Thoracic aorta (tissue), 2 donors: Measurements from ENCODE around the gene CCNJ. TPM values are rescaled to one million over a fixed set of nuclear protein-coding genes. Genes with fewer than 3 reads are reported as not detected.

Experiments used
- ATAC-seq: fragments of 150-250 bp; one replicate; pipeline ENCODE4 v1.8.0; 2017; ENCODE audit warnings: low read depth; ENCODE audit not compliant: insufficient number of reproducible peaks, low FRiP score
- DNase-seq: peaks from one replicate; pipeline ENCODE4 v3.0.0-alpha.2; 2020; ENCODE audit warnings: low spot score
- H3K27ac ChIP-seq, 2 donors: fragments of 200-600 bp; sonication (generic); 1 replicate in 1 of 2; 2 replicates in 1 of 2; pipeline ENCODE4 v1.5.1; 2016; ENCODE audit warnings: mild to moderate bottlenecking in 2 of 2, moderate library complexity in 2 of 2
- H3K27me3 ChIP-seq: fragments of 200-600 bp; sonication (generic); replicated peaks from 2 replicates; pipeline ENCODE4 v1.6.0; 2016; ENCODE audit warnings: mild to moderate bottlenecking; ENCODE audit not compliant: insufficient read depth
- H3K36me3 ChIP-seq: fragments of 200-600 bp; sonication (generic); one replicate; pipeline ENCODE4 v1.5.1; 2016
- H3K4me1 ChIP-seq, 2 donors: fragments of 200-600 bp; sonication (generic); 1 replicate in 1 of 2; 2 replicates in 1 of 2; pipeline versions ENCODE4 v1.5.1 to v1.6.0; 2016; ENCODE audit warnings: low read depth in 2 of 2, mild to moderate bottlenecking in 1 of 2; ENCODE audit not compliant: control insufficient read depth in 1 of 2
- H3K4me3 ChIP-seq: fragments of 200-600 bp; sonication (generic); 2 replicates; pipeline ENCODE4 v1.5.1; 2016; ENCODE audit warnings: mild to moderate bottlenecking
- H3K9me3 ChIP-seq: fragments of 200-600 bp; sonication (generic); 2 replicates; pipeline ENCODE4 v1.5.1; 2016
- CTCF ChIP-seq: fragments of 200-600 bp; sonication (generic); IDR thresholded peaks from one replicate; pipeline ENCODE4 v1.5.1; 2019; ENCODE audit warnings: antibody characterized with exemption
- total RNA-seq, 2 donors: library from RNA; depleted of rRNA; stranded (reverse); fragments of >200 nt; gene quantifications; one replicate each; pipeline versions ENCODE4 v1.1.0 to v1.2.3, GENCODE V29; 2016

Gene CCNJ
- total RNA-seq, 2 donors from 2014 or later, result 6.5 to 8.8 TPM

DNA sequence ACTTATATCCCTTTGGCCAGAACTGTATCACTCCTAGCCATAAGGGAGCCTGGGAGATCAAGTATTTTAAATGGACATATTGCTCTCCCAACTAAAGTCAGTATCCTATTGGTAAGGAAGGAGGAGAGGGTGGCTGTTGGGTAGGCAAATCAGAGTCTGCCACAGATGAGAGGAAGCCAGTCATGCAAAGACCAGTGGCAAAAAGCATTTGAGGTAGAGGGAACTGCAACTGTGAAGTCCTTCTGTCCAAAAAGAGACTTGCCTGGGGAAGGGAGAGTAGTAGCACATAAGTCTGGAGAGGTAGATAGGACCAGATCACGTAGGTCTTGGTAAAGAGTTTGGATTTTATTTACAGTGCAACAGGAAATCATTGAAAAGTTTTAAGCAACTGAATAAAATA is 8.8 kb upstream of the CCNJ start:
- no peaks in the 10 kb centered on the region for H3K27me3 ChIP-seq
- no peak for DNase-seq
- H3K4me3 ChIP-seq, result no peak overlapping the region
- no peak for ATAC-seq
- no peak for TF ChIP-seq CTCF
- H3K9me3 ChIP-seq, result no peaks in the 10 kb centered on the region
- no peaks in the 10 kb centered on the region for H3K4me1 ChIP-seq
- H3K27ac ChIP-seq, result no peak overlapping the region
- H3K36me3 ChIP-seq, result no peaks in the 10 kb centered on the region

DNA sequence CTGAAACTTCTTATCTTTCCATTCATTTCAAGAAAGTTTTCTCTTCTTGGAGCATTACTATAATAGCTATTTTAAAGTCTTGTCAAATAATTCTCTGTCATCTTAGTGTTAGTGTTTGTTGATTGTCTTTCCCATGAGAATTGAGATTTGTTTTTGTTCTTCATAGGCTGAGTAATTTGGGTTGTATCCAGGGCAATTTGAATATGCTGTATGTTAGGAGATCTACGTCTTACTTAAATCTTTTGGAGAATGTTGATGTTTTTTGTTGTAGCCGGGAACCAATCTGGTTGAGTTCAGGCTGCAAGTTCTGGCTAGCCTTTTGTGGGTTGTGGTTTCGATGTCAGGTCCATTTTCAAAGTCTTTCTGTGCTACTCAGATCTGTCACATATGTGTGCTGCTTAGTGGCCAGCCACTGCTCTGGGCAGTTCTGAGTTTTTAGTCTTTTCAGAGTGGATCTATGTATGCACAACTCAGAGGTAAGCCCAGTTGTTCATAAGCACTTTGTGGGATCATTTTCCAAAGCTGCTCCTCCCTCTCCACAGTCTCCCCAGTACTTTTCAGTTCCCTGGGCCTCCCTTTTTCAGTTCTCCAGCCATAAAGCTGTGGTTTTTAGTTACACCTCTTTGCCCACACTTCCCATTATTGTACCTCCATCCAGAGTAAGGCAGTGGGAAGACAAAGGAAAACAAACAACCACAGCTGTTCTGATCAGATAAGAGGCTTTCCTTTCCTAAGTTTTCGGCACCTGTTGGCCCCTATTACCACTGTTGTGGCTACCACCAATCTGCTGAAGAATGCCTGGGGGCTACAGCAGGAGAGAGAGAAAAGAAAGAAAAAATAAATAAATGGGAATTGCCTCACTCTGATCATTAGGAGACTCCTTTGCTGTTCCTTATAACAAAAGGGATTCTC is 4.7 kb upstream of the CCNJ start:
- no peak overlapping the region for H3K27ac ChIP-seq
- peaks cover 3 to 7% of the 10 kb centered on the region in 2 donors for H3K4me1 ChIP-seq
- no peak for TF ChIP-seq CTCF
- no peaks in the 10 kb centered on the region for H3K9me3 ChIP-seq
- no peaks in the 10 kb centered on the region for H3K27me3 ChIP-seq
- no peak overlapping the region for H3K4me3 ChIP-seq
- ATAC-seq (no peak), DNase-seq (no peak)
- no peaks in the 10 kb centered on the region for H3K36me3 ChIP-seq

DNA sequence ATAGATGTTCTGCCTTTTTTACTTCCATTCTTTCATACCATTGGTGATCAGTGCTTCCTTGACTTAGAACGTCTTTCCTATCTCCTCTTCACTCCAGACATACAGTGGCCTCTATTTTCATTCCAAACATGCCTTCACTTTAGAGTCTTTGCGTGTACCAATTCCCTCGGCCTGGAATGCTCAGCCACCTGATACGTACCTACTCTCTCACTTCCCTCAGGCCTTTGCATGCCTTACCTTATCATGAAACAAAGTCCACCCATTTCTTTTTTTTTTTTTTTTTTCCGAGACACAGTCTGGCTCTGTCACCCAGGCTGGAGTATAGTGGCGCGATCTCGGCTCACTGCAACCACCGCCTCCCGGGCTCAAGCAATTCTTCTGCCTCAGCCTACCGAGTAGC is 2.2 kb upstream of the CCNJ start:
- no peak for ATAC-seq
- H3K36me3 ChIP-seq, result no peaks in the 10 kb centered on the region
- DNase-seq, result no peak
- H3K9me3 ChIP-seq, result no peaks in the 10 kb centered on the region
- no peak overlapping the region for H3K27ac ChIP-seq
- H3K27me3 ChIP-seq, result no peaks in the 10 kb centered on the region
- H3K4me1 ChIP-seq, result peaks cover 3 to 18% of the 10 kb centered on the region in 2 donors
- H3K4me3 ChIP-seq, result no peak overlapping the region
- TF ChIP-seq CTCF, result no peak

GRCh38 chr10:96043893-96044715 is 721 bp downstream of the CCNJ start:
- Histone ChIP-seq H3K27me3 (no peaks in the 10 kb centered on the region), H3K4me3 (peak overlapping the region; percentile 94), H3K9me3 (no peaks in the 10 kb centered on the region), H3K36me3 (no peaks in the 10 kb centered on the region), H3K27ac (peak overlapping the region; percentile 80 to 81), H3K4me1 (peaks cover 3 to 22% of the 10 kb centered on the region in 2 donors)
- TF ChIP-seq CTCF, result no peak
- ATAC-seq (peak; percentile 35), DNase-seq (peak; percentile 9)

DNA sequence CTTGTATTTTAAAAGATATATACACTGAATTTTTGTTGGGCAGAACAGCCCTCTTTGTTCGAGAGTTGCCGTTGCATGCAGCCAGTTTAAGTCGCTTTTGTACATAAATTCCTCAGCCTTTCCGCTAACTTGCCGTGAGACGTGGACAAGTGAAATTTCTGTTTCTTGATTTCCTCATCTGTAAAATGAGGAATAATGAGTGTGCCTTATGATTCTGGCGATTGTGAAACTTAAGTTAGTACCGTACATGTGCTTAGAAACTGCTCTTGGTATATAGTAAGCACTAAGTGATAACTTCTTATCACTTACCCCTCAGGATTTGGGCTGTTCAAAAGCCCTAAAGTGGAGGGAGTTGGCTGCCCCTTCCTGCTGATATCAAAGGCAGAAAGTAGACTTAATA is 1.4 kb downstream of the CCNJ start:
- Histone ChIP-seq H3K27me3 (no peaks in the 10 kb centered on the region), H3K36me3 (no peaks in the 10 kb centered on the region), H3K9me3 (no peaks in the 10 kb centered on the region), H3K4me3 (peak overlapping the region; percentile 94), H3K27ac (peak overlapping the region; percentile 80 to 81), H3K4me1 (peaks cover 3 to 22% of the 10 kb centered on the region in 2 donors)
- no peak for ATAC-seq
- TF ChIP-seq CTCF, result no peak
- DNase-seq, result no peak
